Measurements from ENCODE around the gene DYRK1A.

The DYRK1A gene

DNA sequence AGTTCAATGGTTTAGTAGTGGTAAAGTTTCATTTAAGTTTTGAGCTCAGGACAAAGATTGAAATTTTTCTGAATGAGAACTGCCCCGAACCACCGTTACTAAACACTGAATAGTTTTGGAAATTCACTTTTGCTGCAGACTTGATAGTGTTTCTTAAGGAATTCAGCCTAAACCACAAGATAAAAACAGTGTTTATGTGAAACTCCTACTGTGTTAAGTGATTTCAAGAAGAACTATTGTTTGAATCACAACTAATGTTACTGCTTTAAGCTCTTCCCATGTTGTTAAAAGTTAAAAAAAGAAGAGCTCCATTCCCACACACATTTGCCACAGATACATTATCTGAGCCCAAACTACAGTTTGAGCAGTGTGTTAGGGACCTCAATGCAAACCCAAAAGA is 159.2 kb downstream of the DYRK1A start:
- WGBS, 2 donors (ENCODE audit: extremely low coverage in 2 of 2, insufficient read length in 2 of 2, insufficient replicate concordance in 1 of 2): no CpG with 5 or more reads among the region's 2 CpGs
- Histone ChIP-seq H3K18ac (ENCODE audit: low read length) (no peak overlapping the region), H2AFZ (ENCODE audit: low read length) (no peak overlapping the region)

GRCh38 chr21:37527103-37527502 is 160.5 kb downstream of the DYRK1A start:
- H4K8ac ChIP-seq (ENCODE audit: low read depth, low read length): no peak overlapping the region
- no CpG with 5 or more reads among the region's 6 CpGs for WGBS, 2 donors (ENCODE audit: extremely low coverage in 2 of 2, insufficient read length in 2 of 2, insufficient replicate concordance in 1 of 2)
- no peaks in the 10 kb centered on the region for H3K36me3 ChIP-seq (replicated peaks in 1 of 2; ENCODE audit: control insufficient read depth in 2 of 2, insufficient read depth in 2 of 2, low read length in 2 of 2)

More for the DNA sequence above, 159.2 kb downstream of the DYRK1A start:
- Histone ChIP-seq H3K9ac (ENCODE audit: low read depth, low read length, poor library complexity) (no peak overlapping the region), H4K91ac (ENCODE audit: low read depth, low read length, poor library complexity) (no peak overlapping the region), H2AK5ac (ENCODE audit: low read depth, low read length) (no peak overlapping the region), H3K27me3 (ENCODE audit: control insufficient read depth in 3 of 3, insufficient read depth in 3 of 3, low read depth in 1 of 3, low read length in 3 of 3) (no peaks in the 10 kb centered on the region), H3K79me1 (ENCODE audit: low read depth, low read length) (no peaks in the 10 kb centered on the region), H3K4me3 (ENCODE audit: low read length in 2 of 2) (no peak overlapping the region), H2BK12ac (ENCODE audit: low read length) (no peak overlapping the region), H4K8ac (ENCODE audit: low read depth, low read length) (no peak overlapping the region), H3K23ac (ENCODE audit: low read depth, low read length, poor library complexity) (no peak overlapping the region), H3K36me3 (replicated peaks in 1 of 2; ENCODE audit: control insufficient read depth in 2 of 2, insufficient read depth in 2 of 2, low read length in 2 of 2) (no peaks in the 10 kb centered on the region), H2BK120ac (ENCODE audit: low read depth, low read length) (no peak overlapping the region), H3K9me3 (replicated peaks in 1 of 2; ENCODE audit: control insufficient read depth in 2 of 2, insufficient read depth in 1 of 2, low read depth in 1 of 2, low read length in 2 of 2) (no peaks in the 10 kb centered on the region), H2BK5ac (ENCODE audit: low read length) (no peak overlapping the region), H3K14ac (ENCODE audit: low read length) (no peak overlapping the region), H2BK15ac (ENCODE audit: low read length) (no peak overlapping the region), H3K4me2 (ENCODE audit: insufficient read depth, low read length, poor library complexity, severe bottlenecking) (no peak overlapping the region), H3K4me1 (ENCODE audit: control insufficient read depth in 2 of 2, insufficient read depth in 1 of 2, low read depth in 1 of 2, low read length in 2 of 2) (peaks cover 0 to 4% of the 10 kb centered on the region in 2 donors), H3K4ac (ENCODE audit: low read length) (no peak overlapping the region), H3K27ac (replicated peaks; ENCODE audit: low read length) (no peak overlapping the region)
- DNase-seq (ENCODE audit: low spot score): no peak

GRCh38 chr21:37527716-37528115 is 161.1 kb downstream of the DYRK1A start:
- no CpG with 5 or more reads among the region's 4 CpGs for WGBS, 2 donors (ENCODE audit: extremely low coverage in 2 of 2, insufficient read length in 2 of 2, insufficient replicate concordance in 1 of 2)
- no peaks in the 10 kb centered on the region for H3K9me3 ChIP-seq (replicated peaks in 1 of 2; ENCODE audit: control insufficient read depth in 2 of 2, insufficient read depth in 1 of 2, low read depth in 1 of 2, low read length in 2 of 2)
- no peaks in the 10 kb centered on the region for H3K36me3 ChIP-seq (replicated peaks in 1 of 2; ENCODE audit: control insufficient read depth in 2 of 2, insufficient read depth in 2 of 2, low read length in 2 of 2)

More at GRCh38 chr21:37527103-37527502, 160.5 kb downstream of the DYRK1A start:
- Histone ChIP-seq H2BK5ac (ENCODE audit: low read length) (no peak overlapping the region), H3K4me1 (ENCODE audit: control insufficient read depth in 2 of 2, insufficient read depth in 1 of 2, low read depth in 1 of 2, low read length in 2 of 2) (peaks cover 0 to 4% of the 10 kb centered on the region in 2 donors), H2BK15ac (ENCODE audit: low read length) (no peak overlapping the region), H3K9me3 (replicated peaks in 1 of 2; ENCODE audit: control insufficient read depth in 2 of 2, insufficient read depth in 1 of 2, low read depth in 1 of 2, low read length in 2 of 2) (no peaks in the 10 kb centered on the region), H3K23ac (ENCODE audit: low read depth, low read length, poor library complexity) (no peak overlapping the region), H2AK5ac (ENCODE audit: low read depth, low read length) (no peak overlapping the region), H3K4ac (ENCODE audit: low read length) (no peak overlapping the region), H4K91ac (ENCODE audit: low read depth, low read length, poor library complexity) (no peak overlapping the region), H2BK120ac (ENCODE audit: low read depth, low read length) (no peak overlapping the region), H3K27me3 (ENCODE audit: control insufficient read depth in 3 of 3, insufficient read depth in 3 of 3, low read depth in 1 of 3, low read length in 3 of 3) (no peaks in the 10 kb centered on the region), H2BK12ac (ENCODE audit: low read length) (no peak overlapping the region), H3K27ac (replicated peaks; ENCODE audit: low read length) (no peak overlapping the region), H3K4me2 (ENCODE audit: insufficient read depth, low read length, poor library complexity, severe bottlenecking) (no peak overlapping the region), H3K9ac (ENCODE audit: low read depth, low read length, poor library complexity) (no peak overlapping the region), H3K18ac (ENCODE audit: low read length) (no peak overlapping the region), H3K4me3 (ENCODE audit: low read length in 2 of 2) (no peak overlapping the region), H2AFZ (ENCODE audit: low read length) (peak overlapping the region; percentile 4), H3K79me1 (ENCODE audit: low read depth, low read length) (no peaks in the 10 kb centered on the region), H3K14ac (ENCODE audit: low read length) (no peak overlapping the region)
- DNase-seq (ENCODE audit: low spot score): no peak

DNA sequence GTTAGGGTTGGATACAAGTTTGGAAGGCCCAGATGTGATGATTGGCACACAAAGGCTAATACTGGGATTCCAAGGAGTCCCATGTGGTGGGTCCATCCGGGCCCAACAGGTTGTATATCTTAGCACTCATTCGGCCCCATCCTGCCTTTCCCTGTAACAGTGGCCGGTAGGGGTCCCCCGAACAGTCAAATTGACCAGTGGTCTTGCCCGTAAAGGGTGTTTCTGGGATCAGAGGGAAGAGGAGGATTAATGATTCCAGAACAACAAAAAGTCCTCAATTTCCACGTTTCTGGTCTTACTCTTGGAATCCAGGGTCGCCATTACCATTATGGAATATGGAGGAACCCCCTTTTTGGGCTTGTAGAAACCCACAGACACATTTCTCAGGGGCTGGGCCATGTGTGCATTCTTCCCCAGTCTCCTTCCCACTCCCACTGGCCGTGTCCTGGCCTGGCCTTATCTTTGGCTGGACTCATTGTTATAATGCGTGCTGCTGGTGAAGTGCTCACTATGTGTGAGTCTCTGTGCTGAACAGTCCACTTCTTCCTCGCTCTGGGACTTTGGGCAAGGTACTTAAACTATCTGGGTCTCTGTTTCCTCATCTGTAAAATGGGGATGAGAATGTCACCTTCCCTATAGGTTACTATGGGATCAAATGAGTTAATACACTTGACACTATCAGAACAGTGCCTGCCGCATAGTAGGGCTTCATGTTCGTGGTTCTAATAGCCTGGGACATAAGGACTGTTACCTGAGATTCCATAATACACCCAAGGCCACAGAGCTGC is 161.8 kb downstream of the DYRK1A start:
- WGBS, 2 donors (ENCODE audit: extremely low coverage in 2 of 2, insufficient read length in 2 of 2, insufficient replicate concordance in 1 of 2): no CpG with 5 or more reads among the region's 12 CpGs
- Histone ChIP-seq H3K9me3 (replicated peaks in 1 of 2; ENCODE audit: control insufficient read depth in 2 of 2, insufficient read depth in 1 of 2, low read depth in 1 of 2, low read length in 2 of 2) (no peaks in the 10 kb centered on the region), H3K23ac (ENCODE audit: low read depth, low read length, poor library complexity) (no peak overlapping the region), H2BK120ac (ENCODE audit: low read depth, low read length) (no peak overlapping the region), H3K4me1 (ENCODE audit: control insufficient read depth in 2 of 2, insufficient read depth in 1 of 2, low read depth in 1 of 2, low read length in 2 of 2) (peaks cover 0 to 4% of the 10 kb centered on the region in 2 donors), H3K9ac (ENCODE audit: low read depth, low read length, poor library complexity) (no peak overlapping the region), H2AK5ac (ENCODE audit: low read depth, low read length) (no peak overlapping the region), H3K14ac (ENCODE audit: low read length) (no peak overlapping the region), H3K27ac (replicated peaks; ENCODE audit: low read length) (no peak overlapping the region), H2BK15ac (ENCODE audit: low read length) (no peak overlapping the region), H3K4ac (ENCODE audit: low read length) (no peak overlapping the region), H2AFZ (ENCODE audit: low read length) (no peak overlapping the region), H3K79me1 (ENCODE audit: low read depth, low read length) (no peaks in the 10 kb centered on the region), H4K8ac (ENCODE audit: low read depth, low read length) (no peak overlapping the region), H3K4me2 (ENCODE audit: insufficient read depth, low read length, poor library complexity, severe bottlenecking) (no peak overlapping the region), H3K18ac (ENCODE audit: low read length) (no peak overlapping the region), H3K36me3 (replicated peaks in 1 of 2; ENCODE audit: control insufficient read depth in 2 of 2, insufficient read depth in 2 of 2, low read length in 2 of 2) (no peaks in the 10 kb centered on the region), H3K4me3 (ENCODE audit: low read length in 2 of 2) (no peak overlapping the region), H2BK5ac (ENCODE audit: low read length) (no peak overlapping the region), H3K27me3 (ENCODE audit: control insufficient read depth in 3 of 3, insufficient read depth in 3 of 3, low read depth in 1 of 3, low read length in 3 of 3) (no peaks in the 10 kb centered on the region), H4K91ac (ENCODE audit: low read depth, low read length, poor library complexity) (no peak overlapping the region), H2BK12ac (ENCODE audit: low read length) (no peak overlapping the region)
- DNase-seq (ENCODE audit: low spot score): no peak

More at GRCh38 chr21:37527716-37528115, 161.1 kb downstream of the DYRK1A start:
- Histone ChIP-seq H2BK15ac (ENCODE audit: low read length) (no peak overlapping the region), H3K27ac (replicated peaks; ENCODE audit: low read length) (no peak overlapping the region), H3K9ac (ENCODE audit: low read depth, low read length, poor library complexity) (no peak overlapping the region), H3K4me2 (ENCODE audit: insufficient read depth, low read length, poor library complexity, severe bottlenecking) (no peak overlapping the region), H3K79me1 (ENCODE audit: low read depth, low read length) (no peaks in the 10 kb centered on the region), H4K91ac (ENCODE audit: low read depth, low read length, poor library complexity) (no peak overlapping the region), H3K27me3 (ENCODE audit: control insufficient read depth in 3 of 3, insufficient read depth in 3 of 3, low read depth in 1 of 3, low read length in 3 of 3) (no peaks in the 10 kb centered on the region), H3K18ac (ENCODE audit: low read length) (no peak overlapping the region), H2AFZ (ENCODE audit: low read length) (no peak overlapping the region), H2AK5ac (ENCODE audit: low read depth, low read length) (no peak overlapping the region), H2BK120ac (ENCODE audit: low read depth, low read length) (no peak overlapping the region), H2BK12ac (ENCODE audit: low read length) (no peak overlapping the region), H3K4me3 (ENCODE audit: low read length in 2 of 2) (no peak overlapping the region), H3K14ac (ENCODE audit: low read length) (no peak overlapping the region), H3K23ac (ENCODE audit: low read depth, low read length, poor library complexity) (no peak overlapping the region), H2BK5ac (ENCODE audit: low read length) (no peak overlapping the region), H4K8ac (ENCODE audit: low read depth, low read length) (no peak overlapping the region), H3K4ac (ENCODE audit: low read length) (no peak overlapping the region), H3K4me1 (ENCODE audit: control insufficient read depth in 2 of 2, insufficient read depth in 1 of 2, low read depth in 1 of 2, low read length in 2 of 2) (peaks cover 0 to 4% of the 10 kb centered on the region in 2 donors)
- no peak for DNase-seq (ENCODE audit: low spot score)

All from neuronal stem cell (in vitro differentiated cells).